ENCODE results near the gene TBC1D23. TPM values are rescaled to one million over a fixed set of nuclear protein-coding genes. Genes with fewer than 3 reads are reported as not detected.
A peak's percentile ranks its signal among the peaks of the same experiment; 100 is the strongest.

The TBC1D23 gene
- total RNA-seq, 1 experiment from 2014 or later: 32.4 TPM

- Histone ChIP-seq H3K36me3 (ENCODE audit: insufficient read depth, low read length, poor library complexity, severe bottlenecking) (no peaks in the 10 kb centered on the region), H3K4me1 (ENCODE audit: insufficient read depth, low read length, poor library complexity, severe bottlenecking) (peaks cover 5% of the 10 kb centered on the region), H3K9me3 (ENCODE audit: low read depth, low read length, poor library complexity, severe bottlenecking) (no peaks in the 10 kb centered on the region), H3K4me3 (ENCODE audit: low read depth, low read length, poor library complexity, severe bottlenecking) (no peak overlapping the region), H3K27me3 (replicated peaks; ENCODE audit: insufficient read depth, low read depth, low read length, poor library complexity) (no peaks in the 10 kb centered on the region), H3K27ac (ENCODE audit: low read depth, low read length, poor library complexity, severe bottlenecking) (no peak overlapping the region)
- CTCF ChIA-PET: no interaction called here
- no peak for DNase-seq (ENCODE audit: low spot score)
- no peak for TF ChIP-seq EZH2 (IDR thresholded peaks at IDR 0.05; ENCODE audit: borderline replicate concordance, low read depth, low read length, poor library complexity, severe bottlenecking)
- no peak for TF ChIP-seq CTCF (conservative IDR thresholded peaks at IDR 0.05; ENCODE audit: low read depth, low read length)
- intact Hi-C loops (cut with micrococcal nuclease; ENCODE audit: unreplicated experiment): loop anchor here (10.0 kb wide), 1 partner anchor 154 kb away; no protein-coding TSS in a partner anchor
- BruUV-seq (replicated peaks): no TSS peak
- POLR2A ChIA-PET (ENCODE audit: low non-redundant PET): no interaction called here
These were observed 50.2 kb downstream of the TBC1D23 start for GRCh38 chr3:100311011-100311410.

GRCh38 chr3:100316641-100317069 lies 55.9 kb downstream of the TBC1D23 start:
- POLR2A ChIA-PET (ENCODE audit: low non-redundant PET): interaction anchor here (0.5 kb wide), 1 partner anchor 1257 kb away, joined by 13 read pairs; the partner anchor contains the start of gene PCNP
- Histone ChIP-seq H3K9me3 (ENCODE audit: low read depth, low read length, poor library complexity, severe bottlenecking) (no peaks in the 10 kb centered on the region), H3K36me3 (ENCODE audit: insufficient read depth, low read length, poor library complexity, severe bottlenecking) (no peaks in the 10 kb centered on the region), H3K27ac (ENCODE audit: low read depth, low read length, poor library complexity, severe bottlenecking) (no peak overlapping the region), H3K4me3 (ENCODE audit: low read depth, low read length, poor library complexity, severe bottlenecking) (no peak overlapping the region), H3K4me1 (ENCODE audit: insufficient read depth, low read length, poor library complexity, severe bottlenecking) (peaks cover 3% of the 10 kb centered on the region), H3K27me3 (replicated peaks; ENCODE audit: insufficient read depth, low read depth, low read length, poor library complexity) (no peaks in the 10 kb centered on the region)
- TF ChIP-seq EZH2 (IDR thresholded peaks at IDR 0.05; ENCODE audit: borderline replicate concordance, low read depth, low read length, poor library complexity, severe bottlenecking) (no peak), CTCF (conservative IDR thresholded peaks at IDR 0.05; ENCODE audit: low read depth, low read length) (peak; percentile 70)
- no TSS peak for BruUV-seq (replicated peaks)
- CTCF ChIA-PET: interaction anchor here (0.6 kb wide), 1 partner anchor 19 kb away, joined by 3 read pairs; no protein-coding TSS in a partner anchor
- peak; percentile 77 for DNase-seq (ENCODE audit: low spot score)
- intact Hi-C loops (cut with micrococcal nuclease; ENCODE audit: unreplicated experiment): loop anchor here (1.0 to 10.0 kb wide), 3 partner anchors 148 to 881 kb away; no protein-coding TSS in a partner anchor

- no peaks in the 10 kb centered on the region for H3K4me1 ChIP-seq (ENCODE audit: insufficient read depth, low read length, poor library complexity, severe bottlenecking)
- H3K36me3 ChIP-seq (ENCODE audit: insufficient read depth, low read length, poor library complexity, severe bottlenecking): no peaks in the 10 kb centered on the region
- H3K27me3 ChIP-seq (replicated peaks; ENCODE audit: insufficient read depth, low read depth, low read length, poor library complexity): no peaks in the 10 kb centered on the region
- no peak overlapping the region for H3K4me3 ChIP-seq (ENCODE audit: low read depth, low read length, poor library complexity, severe bottlenecking)
- no peak for DNase-seq (ENCODE audit: low spot score)
- no TSS peak for BruUV-seq (replicated peaks)
- TF ChIP-seq CTCF (conservative IDR thresholded peaks at IDR 0.05; ENCODE audit: low read depth, low read length) (no peak), EZH2 (IDR thresholded peaks at IDR 0.05; ENCODE audit: borderline replicate concordance, low read depth, low read length, poor library complexity, severe bottlenecking) (no peak)
- CTCF ChIA-PET: no interaction called here
- H3K9me3 ChIP-seq (ENCODE audit: low read depth, low read length, poor library complexity, severe bottlenecking): no peaks in the 10 kb centered on the region
- H3K27ac ChIP-seq (ENCODE audit: low read depth, low read length, poor library complexity, severe bottlenecking): no peak overlapping the region
- POLR2A ChIA-PET (ENCODE audit: low non-redundant PET): no interaction called here
- intact Hi-C loops (cut with micrococcal nuclease; ENCODE audit: unreplicated experiment): loop anchor here (5.0 to 10.0 kb wide), 2 partner anchors 147 to 879 kb away; no protein-coding TSS in a partner anchor
These were observed 57.1 kb downstream of the TBC1D23 start for GRCh38 chr3:100317912-100318311.

Data from A673 (cell line).